Measurements from ENCODE around the gene ELMO3. TPM values are rescaled to one million over a fixed set of nuclear protein-coding genes. Genes with fewer than 3 reads are reported as not detected.

The ELMO3 gene
- total and polyA plus RNA-seq, 8 donors: 4.9 to 21.2 (median 8.5) TPM

DNA sequence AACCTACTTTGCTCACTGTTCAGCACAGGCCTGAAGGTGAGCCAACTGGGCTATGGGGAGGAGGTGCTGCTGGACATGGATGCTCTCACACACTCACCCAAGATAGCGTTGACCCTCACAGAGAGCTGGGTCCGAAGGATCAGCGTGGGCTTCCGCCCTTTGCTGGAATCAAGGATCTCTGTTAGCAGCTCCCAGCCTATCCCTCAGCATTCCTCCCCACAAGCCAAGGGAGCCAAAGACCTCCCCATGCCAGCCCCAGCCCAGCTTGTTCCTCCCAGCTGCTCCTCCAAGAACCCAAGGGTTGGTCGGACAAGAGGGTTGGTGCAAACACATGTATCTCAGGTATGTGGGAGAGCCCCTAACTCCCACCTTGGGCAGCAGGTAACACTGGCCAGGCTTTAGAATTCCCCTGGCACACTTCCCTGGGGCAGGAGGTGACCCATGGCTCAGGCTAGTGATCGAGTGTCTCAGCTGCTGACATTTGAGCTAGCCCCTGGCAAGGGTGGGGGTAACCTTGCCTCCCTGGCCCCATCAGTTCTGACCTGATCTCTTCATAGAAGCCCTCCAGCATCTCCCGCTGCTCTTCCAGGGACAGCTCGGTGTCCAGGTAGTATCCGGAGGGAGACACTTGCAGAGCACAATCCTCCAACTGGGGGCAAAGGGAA, 40.0 kb downstream of the ELMO3 start:
- H3K4me1 ChIP-seq: peaks cover 44 to 46% of the 10 kb centered on the region in 2 donors
- ATAC-seq: no peak
- peak overlapping the region in 1 of 2 donors; percentile 97 for H3K27ac ChIP-seq

GRCh38 chr16:67240506-67240905, 41.6 kb downstream of the ELMO3 start:
- no peak overlapping the region for H3K4me3 ChIP-seq
- intact Hi-C loops (cut with DNase I): no loop called here
- ATAC-seq (peak; percentile 73), DNase-seq (peak in 3 of 4 donors; percentile 68 to 88 (median 80))
- peak overlapping the region; percentile 92 to 97 for H3K27ac ChIP-seq
- H3K27me3 ChIP-seq: no peaks in the 10 kb centered on the region
- H3K9me3 ChIP-seq: no peaks in the 10 kb centered on the region
- H3K4me1 ChIP-seq: peaks cover 60 to 62% of the 10 kb centered on the region in 2 donors
- H3K36me3 ChIP-seq: peaks cover 0 to 47% of the 10 kb centered on the region in 2 donors
- no peak for TF ChIP-seq CTCF (IDR thresholded peaks at IDR 0.05)

More for the DNA sequence above, 40.0 kb downstream of the ELMO3 start:
- Histone ChIP-seq H3K9me3 (no peaks in the 10 kb centered on the region), H3K4me3 (no peak overlapping the region), H3K27me3 (no peaks in the 10 kb centered on the region), H3K36me3 (peaks cover 0 to 63% of the 10 kb centered on the region in 2 donors)
- DNase-seq: peak in 1 of 4 donors; percentile 30
- intact Hi-C loops (cut with DNase I): no loop called here
- no peak for TF ChIP-seq CTCF (IDR thresholded peaks at IDR 0.05)

DNA sequence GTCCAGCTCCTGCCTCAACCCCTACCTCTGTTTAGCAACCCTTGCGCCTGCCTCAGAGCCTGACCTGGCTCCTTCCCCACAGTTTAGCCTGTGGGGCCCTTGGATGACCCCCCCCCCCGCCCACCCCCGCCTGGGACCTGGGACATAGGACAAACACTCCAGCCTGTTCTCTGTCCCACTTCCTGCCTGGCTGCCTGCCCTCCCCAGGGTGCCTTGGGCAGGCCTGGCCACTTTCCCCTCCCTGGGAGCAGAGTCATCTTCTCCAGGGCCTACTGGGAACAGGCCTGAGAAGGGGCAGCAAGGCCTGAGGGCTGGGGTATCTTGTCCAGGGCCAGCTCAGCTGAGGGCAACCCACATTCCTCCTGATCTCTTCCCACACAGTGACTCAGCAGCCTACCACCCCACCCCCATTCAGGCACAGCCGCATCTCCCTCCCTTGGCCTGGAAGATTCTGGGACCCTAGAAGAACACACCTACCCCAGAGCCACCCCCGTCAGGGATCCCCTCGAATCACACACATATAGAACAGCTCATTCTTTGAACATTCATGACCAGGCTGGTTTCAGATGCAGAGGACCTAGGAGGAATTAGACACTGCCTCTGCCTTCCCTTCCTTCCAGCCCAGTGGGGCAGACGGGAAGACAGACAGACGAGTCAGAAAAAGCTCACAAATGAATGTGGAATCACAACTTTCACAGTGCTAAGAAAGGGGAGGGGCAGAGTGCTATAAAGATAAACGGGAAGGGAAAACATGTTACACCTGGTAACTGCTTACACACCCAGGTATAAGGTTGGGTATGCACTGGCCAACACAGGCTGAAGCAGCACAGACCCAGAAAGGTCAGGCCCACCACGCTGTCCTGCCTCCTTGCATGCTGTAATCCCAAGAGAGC, 42.3 kb downstream of the ELMO3 start:
- H3K36me3 ChIP-seq: peaks cover 0 to 40% of the 10 kb centered on the region in 2 donors
- no peaks in the 10 kb centered on the region for H3K9me3 ChIP-seq
- no peaks in the 10 kb centered on the region for H3K27me3 ChIP-seq
- H3K4me3 ChIP-seq: no peak overlapping the region
- ATAC-seq (peak; percentile 59), DNase-seq (peak in 3 of 4 donors; percentile 64 to 89 (median 85))
- intact Hi-C loops (cut with DNase I): no loop called here
- peak overlapping the region; percentile 92 to 97 for H3K27ac ChIP-seq
- no peak for TF ChIP-seq CTCF (IDR thresholded peaks at IDR 0.05)
- H3K4me1 ChIP-seq: peaks cover 63 to 69% of the 10 kb centered on the region in 2 donors

GRCh38 chr16:67242138-67242730, 43.3 kb downstream of the ELMO3 start:
- no peak overlapping the region for H3K4me3 ChIP-seq
- ATAC-seq (no peak), DNase-seq (peak in 2 of 4 donors; percentile 94 to 95)
- H3K27me3 ChIP-seq: no peaks in the 10 kb centered on the region
- H3K36me3 ChIP-seq: peaks cover 0 to 30% of the 10 kb centered on the region in 2 donors
- intact Hi-C loops (cut with DNase I): no loop called here
- no peaks in the 10 kb centered on the region for H3K9me3 ChIP-seq
- H3K4me1 ChIP-seq: peaks cover 63 to 69% of the 10 kb centered on the region in 2 donors
- TF ChIP-seq CTCF (IDR thresholded peaks at IDR 0.05): no peak
- peak overlapping the region; percentile 92 to 97 for H3K27ac ChIP-seq

All from left lung (tissue), 10 donors.